Astrocyte of the hippocampus (primary cell): Measurements from ENCODE around the gene SLC13A3.

Source experiments
- DNase-seq: peaks from one replicate; pipeline ENCODE4 v3.0.0; 2011; ENCODE audit warnings: low read depth, low spot score

SLC13A3 gene

DNA sequence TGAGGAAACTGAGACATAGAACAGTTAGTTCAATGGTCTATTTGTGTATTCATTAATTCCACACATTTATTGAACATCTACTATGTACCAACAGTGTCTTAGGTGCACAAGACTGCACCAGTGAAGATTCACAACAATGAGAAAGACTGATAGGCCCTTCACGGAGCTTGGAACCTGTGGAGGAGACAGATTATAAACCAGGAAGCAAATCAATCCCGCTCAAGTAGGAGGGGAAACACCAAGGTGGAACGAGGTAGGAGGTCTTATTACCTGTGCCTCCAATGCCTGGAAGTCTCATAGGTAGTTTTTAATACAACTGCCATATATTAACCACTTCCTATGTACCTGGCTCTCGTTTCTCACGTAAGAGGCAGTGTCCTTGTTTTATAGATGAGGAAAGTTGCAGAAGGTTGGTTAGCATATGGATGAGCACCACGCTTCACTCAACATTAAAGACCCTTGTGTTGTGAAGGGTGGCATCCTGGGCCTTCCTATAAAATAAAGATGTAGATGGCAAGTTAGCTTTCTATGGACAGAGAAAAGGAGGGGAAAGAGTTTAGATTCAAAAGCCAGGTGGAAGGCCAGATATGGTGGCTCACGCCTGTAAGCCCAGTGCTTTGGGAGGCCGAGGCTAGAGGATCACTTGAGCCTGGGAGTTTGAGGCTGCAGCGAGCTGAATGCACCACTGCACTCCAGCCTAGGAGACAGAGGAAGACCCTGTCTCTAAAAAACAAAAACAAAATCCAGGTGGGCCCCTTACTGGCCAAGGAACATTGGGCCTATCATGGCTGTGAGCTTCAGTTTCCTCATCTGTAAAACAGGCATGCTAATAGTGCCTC is 45.1 kb downstream of the SLC13A3 start:
- no peak for DNase-seq

DNA sequence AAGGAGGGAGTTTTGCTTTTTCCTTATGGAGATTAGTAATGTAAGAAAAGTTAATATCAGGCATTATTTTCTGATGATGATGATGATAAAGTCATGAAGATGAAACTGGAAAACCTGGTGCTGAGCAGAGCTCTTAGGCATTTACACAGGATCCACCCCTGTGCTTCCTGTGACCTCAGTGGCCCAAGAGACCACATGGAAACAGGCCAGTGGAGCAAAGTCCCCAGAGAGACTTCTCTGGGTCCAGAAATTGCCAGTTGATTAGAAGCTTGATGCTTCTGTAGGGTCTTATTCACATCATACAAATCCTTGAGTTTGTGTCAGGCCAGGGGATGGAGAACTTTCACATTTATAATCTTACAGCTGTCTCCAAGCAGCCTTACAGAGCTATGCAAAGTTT is 46.1 kb downstream of the SLC13A3 start:
- DNase-seq, result no peak

DNA sequence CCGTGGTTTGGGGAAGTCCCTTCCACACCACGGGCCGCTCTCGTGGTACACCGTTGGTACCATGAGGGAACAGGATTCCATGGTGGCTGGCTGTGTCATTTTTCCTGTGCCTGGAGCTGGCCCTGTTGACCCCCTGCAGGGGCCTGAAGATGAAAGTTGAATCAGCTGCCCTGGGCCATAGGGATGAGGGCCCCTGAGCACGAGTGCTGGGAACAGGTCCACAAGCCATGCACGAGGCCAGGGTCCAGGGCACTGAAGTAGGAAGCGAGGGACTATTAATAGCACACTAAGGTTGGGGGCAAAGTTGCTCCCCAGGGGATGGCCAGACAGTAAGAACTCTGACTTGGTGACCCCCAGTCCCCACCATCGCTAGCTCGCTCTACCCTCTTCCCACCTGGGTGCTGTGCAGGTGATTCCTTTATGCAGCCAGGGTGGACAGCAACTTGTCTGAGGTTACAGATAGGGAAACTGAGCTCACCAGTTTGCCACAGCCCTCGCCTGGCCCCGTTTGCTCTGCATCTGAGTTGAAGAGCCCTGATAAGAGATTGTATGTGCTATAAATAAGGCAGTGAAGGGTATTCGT is 46.6 kb downstream of the SLC13A3 start:
- DNase-seq, result no peak

DNA sequence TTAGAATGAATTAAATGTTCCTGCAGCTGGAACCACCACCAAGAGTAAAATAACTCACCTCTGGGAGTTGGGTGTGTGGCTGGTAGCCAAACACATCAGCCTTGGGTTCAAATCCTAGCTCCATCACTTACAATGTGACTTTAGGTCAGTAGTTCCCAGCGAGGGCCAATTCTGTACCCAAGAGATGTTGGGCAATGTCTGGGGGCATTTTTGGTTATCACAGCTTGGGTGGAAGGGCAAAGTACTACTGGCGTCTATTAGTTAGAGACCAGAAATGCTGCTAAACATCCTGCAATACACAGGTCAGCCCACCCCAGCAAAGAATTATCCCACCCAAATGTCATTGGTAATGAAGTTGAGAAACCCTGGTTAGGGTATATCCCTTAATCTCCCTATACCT is 48.8 kb downstream of the SLC13A3 start:
- DNase-seq, result no peak

DNA sequence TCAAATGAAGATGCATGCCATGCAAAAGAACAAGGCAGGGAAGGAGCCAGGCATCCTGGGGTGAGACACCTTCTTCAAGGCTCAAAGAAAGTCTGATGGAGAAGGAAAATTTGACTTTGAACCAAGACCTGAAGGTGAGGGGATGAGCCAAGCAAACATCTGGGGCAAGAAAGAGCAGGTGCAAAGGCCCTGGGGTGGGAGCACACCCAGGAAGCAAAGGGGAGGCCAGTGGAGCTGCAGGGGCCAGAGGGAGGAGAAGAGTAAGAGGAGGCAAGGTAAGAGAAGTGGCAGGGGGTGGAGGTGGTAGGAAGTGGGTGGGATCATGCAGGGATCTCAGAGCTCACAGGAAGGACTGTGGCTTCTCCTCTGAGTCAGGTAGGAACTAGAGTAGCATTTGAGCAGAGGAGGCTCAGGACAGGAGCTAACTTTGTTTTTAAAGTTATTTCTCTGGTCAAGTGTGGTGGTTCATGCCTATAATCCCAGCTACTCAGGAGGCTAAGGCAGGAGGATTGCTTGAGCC is 49.6 kb downstream of the SLC13A3 start:
- DNase-seq, result no peak

DNA sequence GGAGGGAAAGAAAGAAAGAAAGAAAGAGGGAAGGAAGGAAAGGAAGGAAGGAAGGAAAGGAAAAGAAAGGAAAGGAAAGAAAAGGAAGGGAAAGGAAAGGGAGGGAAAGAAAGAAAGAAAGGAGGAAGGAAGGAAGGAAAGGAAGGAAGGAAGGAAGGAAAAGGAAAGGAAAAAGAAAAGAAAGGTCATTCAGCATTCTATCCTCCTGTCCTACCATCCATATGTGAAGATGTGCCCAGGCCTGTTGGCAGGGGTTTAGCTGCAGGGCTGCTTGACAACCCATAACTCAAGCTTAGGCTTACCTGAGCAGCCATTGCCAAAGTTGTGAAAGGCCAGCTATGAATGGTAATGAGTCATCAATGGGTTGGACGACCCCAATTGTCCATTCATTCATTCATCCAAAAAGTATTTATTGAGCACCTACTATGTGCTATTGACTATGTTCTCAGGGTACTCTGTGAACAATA is 50.9 kb downstream of the SLC13A3 start:
- no peak for DNase-seq

DNA sequence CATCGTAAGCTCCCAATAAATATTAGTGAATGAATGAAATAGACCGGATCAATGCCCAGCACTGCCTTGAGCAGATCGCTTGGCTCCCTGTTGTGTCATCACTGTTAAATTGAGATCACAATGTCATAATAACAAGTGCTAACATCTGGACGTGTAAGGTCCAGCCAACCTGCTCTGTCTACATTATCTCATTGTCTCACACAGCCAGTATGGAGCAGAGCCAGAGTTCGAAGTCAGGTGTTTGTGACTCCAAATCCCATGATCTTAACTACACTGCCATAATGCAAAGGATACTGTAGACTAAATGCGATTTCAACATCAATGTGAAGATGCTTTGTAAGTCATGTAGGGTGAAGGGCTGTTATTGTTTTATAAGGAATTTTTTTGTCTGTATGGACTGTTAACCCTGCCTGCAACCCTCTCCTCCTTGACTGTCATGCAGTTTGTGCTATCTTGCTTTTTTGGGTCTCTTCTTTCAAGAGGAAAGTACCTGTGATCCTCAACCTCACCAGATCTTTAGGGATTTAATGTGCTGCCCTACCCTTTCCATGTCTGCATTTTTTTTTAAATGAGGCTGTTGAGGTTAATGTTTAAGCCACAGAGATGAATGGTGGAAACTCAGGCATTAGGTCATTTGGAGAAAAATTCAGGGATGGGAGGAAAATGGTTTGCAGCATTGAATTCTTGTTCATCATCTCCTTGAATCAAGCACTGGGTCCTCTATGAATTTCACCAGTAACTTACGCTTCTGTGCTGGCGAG is 51.9 kb downstream of the SLC13A3 start:
- DNase-seq, result no peak

DNA sequence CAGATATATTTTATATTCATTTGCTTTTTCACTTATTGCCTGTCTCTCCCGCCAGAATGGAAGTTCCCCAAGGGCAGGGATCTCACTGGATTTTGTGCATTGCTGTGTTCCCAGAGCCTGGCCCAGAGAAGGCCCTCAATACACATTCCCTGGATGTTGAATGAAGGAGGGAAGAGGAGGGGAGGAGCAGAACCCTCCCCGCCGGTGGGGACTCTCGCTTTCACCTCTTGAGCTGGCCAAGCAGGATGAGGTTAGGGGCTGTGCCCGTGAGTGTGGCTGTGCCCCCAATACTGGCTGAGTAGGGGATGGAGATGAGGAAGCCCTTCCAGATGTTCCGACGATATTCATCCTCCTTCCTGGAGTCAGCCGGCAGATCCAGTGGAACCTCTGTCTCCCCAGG is 55.3 kb downstream of the SLC13A3 start:
- no peak for DNase-seq

DNA sequence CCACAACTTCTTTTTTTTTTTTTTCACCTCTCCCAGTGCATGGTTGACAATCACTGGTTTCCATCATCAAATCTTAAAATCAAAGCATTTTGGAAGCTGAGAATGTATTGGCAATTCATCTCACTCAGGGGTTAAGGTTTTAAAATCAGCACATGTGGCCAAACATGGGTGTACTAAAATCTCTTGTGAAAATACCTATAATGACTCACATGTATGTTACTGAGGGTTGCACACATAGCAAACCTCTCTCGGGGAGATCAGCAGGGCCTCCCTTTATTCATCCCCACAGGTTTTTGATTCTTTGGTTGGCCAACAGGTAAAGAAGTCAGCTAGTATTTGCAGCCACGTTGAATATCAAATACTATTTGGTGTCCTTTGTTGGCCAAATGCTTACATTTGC is 56.5 kb downstream of the SLC13A3 start:
- DNase-seq, result no peak

DNA sequence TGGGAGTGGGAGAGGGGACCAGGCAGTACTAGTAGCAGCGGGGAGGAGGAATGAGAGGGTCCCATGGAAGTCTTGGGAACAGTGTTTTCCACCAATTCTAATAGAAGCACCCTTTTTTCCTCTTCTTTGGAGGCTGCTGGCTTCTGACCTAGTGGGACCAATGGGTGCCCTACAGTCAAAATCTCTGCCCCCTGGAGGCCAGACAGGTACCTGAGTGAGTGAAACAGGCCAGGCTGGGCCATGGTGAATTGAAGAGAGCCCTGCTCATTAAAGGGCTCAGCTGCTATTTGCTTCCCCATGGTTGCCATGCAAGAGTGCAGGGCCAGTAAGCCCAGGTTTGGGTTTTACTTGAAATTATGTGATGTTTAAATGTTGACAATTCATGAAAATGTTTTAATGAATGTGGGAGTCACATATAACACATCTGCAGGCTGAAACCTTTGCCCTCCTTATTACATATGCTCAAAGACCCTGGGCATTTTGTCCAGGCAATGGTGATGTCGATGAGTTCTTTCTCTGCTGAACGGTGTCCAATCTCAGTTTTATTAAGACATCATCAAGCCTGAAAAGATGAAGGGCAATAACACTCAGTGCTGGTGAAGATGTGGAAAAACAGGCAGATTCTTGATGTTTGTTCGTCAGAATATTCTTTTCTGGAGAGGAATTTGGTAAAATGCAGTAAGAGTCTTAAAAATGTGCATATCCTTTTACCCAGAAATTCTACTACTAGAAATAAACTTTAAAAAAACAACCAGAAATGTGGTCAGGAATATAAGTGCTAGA is 58.5 kb downstream of the SLC13A3 start:
- DNase-seq, result no peak

DNA sequence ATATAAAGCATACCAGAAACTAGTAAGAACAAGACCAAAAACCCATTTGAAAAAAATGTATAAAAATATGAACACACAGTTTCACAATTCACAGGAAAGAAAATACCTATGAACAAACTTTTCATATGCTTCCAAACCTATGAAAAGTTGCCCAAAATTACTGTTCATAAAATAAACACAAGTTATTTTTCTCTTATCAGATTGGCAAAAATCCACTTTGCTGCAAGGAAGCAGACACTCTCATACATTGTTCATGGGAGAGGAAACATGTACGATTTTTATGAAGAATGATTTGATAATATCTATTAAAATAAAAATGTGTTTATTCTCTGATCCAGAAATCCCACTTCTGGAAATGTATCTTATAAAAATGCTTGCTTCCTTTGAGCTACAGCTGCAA is 60.8 kb downstream of the SLC13A3 start:
- no peak for DNase-seq

DNA sequence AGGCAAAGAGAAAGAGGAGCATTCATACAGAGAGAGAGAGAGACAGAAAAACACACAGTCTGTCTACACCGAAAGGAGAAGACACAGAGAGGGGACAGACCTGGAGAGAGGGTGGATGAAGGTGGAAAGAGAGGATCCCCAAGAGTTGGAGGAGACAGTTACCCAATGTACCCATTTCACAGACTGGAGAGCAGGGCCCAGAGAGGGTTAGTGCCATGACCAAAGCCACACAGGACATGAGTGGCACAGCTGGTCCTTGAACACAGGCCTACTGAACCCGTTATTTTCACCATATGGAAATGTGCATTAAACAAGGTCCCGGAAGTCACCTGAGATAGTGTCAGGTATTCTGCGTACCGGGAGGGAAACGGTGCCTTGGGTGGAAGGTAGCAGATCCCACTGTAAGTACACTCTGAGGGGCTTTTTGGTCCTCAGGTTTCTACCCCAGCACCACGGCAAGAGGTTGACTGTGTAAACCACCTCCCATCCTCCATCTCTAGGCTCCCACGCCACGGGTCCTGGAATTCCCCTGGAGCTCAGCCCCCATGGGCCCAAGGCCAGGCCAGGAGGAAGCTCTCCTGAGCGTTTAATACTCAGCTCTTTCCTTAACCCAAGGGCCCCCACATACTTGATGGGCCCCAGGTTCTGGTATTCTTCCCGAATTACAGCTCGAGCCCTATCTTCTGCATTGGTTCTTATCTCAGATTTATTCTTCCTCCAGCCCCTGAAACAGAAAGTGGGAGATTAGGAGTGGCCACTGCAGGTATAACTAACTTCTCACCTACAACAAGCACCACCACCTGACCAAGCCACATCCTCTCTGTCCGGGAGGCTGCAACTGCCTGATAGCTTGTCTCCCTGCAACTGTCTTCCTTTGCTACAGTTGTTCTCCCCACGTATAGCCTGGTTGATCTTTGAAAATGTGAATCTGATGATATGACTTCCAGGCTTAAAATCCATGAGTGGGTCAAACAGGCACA is 62.4 kb downstream of the SLC13A3 start:
- no peak for DNase-seq

DNA sequence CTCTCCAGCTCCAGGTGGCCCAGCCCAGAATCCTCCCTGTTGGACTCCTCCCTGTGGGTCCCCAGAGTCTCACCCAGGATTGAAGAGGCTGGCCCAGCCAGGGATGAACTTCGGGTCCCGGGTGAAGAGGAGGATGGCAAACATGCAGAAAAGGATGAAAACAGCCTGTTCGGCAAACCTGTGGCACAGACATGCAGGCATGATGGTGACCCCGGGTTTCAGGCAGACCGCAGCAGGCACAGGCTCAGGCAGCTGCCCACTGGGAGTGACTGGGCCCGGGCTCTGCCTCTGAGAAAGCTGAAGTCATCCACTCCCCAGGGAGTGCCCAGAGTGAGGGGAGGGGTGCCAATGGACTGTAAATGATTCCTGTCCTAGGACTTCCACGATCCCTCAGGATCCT is 63.3 kb downstream of the SLC13A3 start:
- no peak for DNase-seq

DNA sequence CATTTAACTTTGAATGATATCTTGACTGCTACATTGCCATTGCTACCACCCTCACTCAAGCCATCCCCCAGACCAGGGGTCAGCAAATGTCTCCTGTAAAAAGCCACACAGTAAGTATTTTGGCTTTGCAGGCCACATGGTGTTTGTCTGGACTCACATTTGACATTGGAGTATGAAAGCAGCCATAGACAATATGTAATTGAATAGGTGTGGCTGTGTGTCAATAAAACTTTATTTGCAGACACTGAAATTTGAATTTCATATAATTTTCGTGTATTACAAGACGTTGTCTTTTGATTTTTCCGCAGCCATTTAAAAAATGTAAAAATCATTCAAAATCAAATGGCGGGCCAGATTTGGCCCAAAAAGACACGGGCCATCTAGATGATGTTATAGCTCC is 64.5 kb downstream of the SLC13A3 start:
- no peak for DNase-seq

DNA sequence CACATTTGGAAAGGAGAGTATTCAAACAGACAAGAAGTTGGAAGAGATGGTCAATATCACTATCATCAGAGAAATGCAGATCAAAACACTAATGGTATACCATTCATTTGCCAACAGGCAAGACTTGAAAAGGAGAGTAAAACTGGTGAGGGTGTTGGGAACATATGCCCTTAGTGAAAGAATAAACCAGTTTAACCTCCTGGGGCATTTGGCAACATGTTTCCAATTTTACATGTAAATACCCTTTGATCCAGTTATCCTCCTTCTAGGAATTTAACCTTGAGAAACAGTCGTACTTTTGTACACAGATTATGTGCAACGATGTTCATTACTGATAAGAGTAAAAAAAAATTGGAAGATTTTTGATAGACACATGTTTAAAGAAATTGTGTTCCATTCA is 66.8 kb downstream of the SLC13A3 start:
- DNase-seq, result no peak

DNA sequence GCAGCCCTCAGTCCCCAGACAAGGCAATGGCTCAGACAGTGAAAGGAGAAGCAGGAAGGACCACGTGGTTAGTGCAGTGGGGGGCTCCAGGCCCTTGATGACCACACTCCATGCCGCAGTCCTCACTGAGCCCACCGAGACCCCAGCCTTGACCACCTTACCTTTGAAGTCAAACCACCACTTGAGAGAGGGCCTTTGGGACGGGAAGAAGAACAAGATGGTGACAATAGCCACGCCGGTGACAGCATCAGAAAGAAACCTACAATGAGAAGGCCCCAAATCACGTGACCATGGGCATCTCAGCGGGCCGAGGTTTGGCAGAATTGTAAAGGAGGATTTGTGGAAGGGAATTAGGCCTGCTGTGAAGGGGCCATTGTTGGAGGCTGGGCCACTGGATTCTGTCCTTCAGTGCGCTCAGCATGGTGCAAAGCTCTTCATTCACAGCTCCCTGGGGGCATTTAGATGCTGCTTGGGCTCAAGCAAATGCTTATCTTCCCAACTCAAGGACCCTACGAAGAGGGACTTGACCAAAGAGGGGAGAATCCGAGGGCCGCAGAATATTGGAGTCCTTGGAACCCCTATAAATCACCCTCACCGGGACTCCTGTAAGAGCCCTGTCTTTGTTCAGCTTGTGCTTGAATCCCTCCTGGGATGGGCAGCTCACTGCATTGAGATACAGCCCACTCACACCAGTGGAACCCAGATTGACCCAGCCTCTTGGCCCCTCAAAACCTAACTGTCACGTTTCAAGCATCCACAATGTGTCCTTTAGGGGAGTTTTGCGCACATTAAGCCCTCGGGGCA is 67.6 kb downstream of the SLC13A3 start:
- no peak for DNase-seq

DNA sequence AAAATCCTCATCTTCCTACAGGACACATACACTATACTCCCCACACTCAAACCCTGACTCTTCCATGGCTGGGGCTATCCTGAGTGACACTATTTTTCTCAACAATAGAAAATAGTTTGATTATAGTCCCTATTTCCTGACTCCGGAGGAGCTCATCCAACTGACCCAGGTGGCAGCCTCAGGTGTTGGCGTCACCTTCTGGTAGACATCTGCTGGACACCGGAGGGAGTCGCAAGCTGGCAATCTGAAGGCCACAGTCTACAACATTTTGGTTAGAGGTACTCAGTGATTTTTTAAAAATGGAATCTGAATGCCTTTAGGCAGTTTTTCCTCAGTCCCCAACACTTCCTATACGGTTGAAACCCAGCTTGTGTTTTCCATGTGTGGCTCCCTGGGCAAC is 68.6 kb downstream of the SLC13A3 start:
- DNase-seq, result no peak

DNA sequence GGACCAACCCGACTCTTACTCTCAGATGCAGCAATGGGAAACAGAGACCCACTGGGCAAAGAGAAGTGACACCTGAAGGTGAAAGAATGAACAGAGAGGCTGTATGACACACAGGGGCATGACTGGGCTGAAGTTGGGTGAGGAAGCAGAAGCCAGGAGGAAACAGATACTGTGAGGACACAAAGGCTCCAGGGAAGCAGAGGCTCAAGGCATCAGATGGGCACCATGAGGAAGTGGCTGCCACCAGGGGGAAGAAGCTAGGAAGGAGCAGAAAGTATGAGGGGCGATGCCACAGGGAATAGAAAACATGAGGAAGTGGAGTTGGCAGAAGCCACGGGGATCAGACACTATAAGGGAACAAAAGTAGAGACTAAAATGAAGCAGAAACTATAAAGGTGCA is 69.9 kb downstream of the SLC13A3 start:
- DNase-seq, result no peak

DNA sequence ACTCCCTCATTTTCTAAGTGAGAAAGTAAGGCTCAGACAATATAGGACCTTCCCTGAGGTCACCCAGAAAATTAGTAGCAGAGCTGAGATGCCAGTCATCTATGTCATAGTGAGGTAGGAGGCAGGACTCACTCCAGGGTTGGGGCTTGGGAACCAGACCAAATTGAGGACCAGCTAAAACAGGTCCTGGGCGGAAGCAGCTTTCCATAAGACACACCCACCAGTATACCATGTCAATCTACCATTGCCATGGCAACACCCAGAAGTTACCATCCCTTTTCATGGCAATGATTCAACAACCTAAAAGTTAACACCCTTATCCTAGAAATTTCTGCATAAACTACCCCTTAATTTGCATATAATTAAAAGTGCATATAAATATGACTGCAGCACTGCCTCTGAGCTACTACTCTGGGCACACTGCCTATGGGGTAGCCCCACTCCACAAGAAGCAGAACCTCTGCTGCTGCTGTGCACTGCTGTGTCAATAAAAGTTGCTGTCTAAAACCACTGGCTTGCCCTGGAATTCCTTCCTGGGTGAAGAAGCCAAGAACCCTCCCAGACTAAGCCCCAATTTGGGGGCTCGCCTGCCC is 70.5 kb downstream of the SLC13A3 start:
- DNase-seq, result no peak
